SJSA1 (cell line): Measurements from ENCODE around the gene A2M. TPM values are rescaled to one million over a fixed set of nuclear protein-coding genes. Genes with fewer than 3 reads are reported as not detected.

ENCODE experiments used
- DNase-seq, 2 experiments: peaks; one replicate each; pipeline ENCODE4 v3.0.0-alpha.2; 2015 to 2020; ENCODE audit warnings: low spot score in 2 of 2, low read depth in 1 of 2
- H3K27ac ChIP-seq: fragments of 250-450 bp; sonication (Bioruptor Pico); 2 replicates; pipeline ENCODE4 v1.5.1; 2020; ENCODE audit warnings: mild to moderate bottlenecking, moderate library complexity
- H3K27me3 ChIP-seq: fragments of 250-450 bp; sonication (Bioruptor Pico); replicated peaks from 2 replicates; pipeline ENCODE4 v1.5.1; 2020; ENCODE audit warnings: mild to moderate bottlenecking, moderate library complexity
- H3K36me3 ChIP-seq: fragments of 250-450 bp; sonication (Bioruptor Pico); 2 replicates; pipeline ENCODE4 v1.5.1; 2020; ENCODE audit warnings: mild to moderate bottlenecking
- H3K4me1 ChIP-seq: fragments of 250-450 bp; sonication (Bioruptor Pico); replicated peaks from 2 replicates; pipeline ENCODE4 v1.6.1; 2021; ENCODE audit warnings: mild to moderate bottlenecking
- H3K4me3 ChIP-seq: fragments of 250-450 bp; sonication (Bioruptor Pico); 2 replicates; pipeline ENCODE4 v1.5.1; 2020; ENCODE audit warnings: mild to moderate bottlenecking
- H3K9me3 ChIP-seq: fragments of 250-450 bp; sonication (Bioruptor Pico); replicated peaks from 2 replicates; pipeline ENCODE4 v1.5.1; 2020; ENCODE audit warnings: mild to moderate bottlenecking
- total RNA-seq: library from RNA; depleted of rRNA; stranded (reverse); fragments of >200 nt; shearing (Covaris generic); gene quantifications from 2 replicates; pipeline ENCODE4 v1.2.3, GENCODE V29; 2014

The A2M gene
- total RNA-seq, 1 experiment from 2014 or later, result 0.55 TPM

DNA sequence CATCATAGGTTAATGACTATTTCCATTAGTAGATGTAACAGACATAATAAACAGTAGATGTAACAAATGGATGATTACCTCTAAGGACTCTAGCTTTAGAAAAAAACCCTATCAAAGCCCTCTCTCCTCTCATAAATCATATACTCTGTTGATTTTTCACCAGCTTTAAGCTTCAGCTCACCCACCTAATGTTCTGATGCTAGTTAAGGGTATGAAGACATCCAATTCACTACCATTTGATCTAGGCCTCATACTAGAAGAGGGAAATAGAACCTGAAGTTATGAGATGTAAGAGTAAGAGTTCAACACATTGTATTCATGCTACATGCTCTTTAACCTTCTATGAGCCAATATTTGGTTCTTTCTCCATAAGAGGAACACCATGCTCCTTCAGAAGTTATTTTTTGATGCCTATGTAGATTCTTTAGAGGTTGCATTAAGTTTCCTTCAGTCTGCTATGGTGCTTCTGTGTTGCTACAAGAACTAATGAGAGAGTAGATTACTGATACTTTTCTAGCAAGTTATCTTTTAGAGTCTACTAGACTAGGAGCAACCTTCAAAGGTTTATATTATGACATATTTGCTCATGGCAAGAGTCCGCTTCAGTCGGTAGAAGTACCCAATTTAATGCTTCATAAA, 16.0 kb downstream of the A2M start:
- Histone ChIP-seq H3K27ac (no peak overlapping the region), H3K9me3 (no peaks in the 10 kb centered on the region), H3K4me3 (no peak overlapping the region), H3K4me1 (no peaks in the 10 kb centered on the region), H3K27me3 (no peaks in the 10 kb centered on the region), H3K36me3 (no peaks in the 10 kb centered on the region)
- DNase-seq, result no peak

DNA sequence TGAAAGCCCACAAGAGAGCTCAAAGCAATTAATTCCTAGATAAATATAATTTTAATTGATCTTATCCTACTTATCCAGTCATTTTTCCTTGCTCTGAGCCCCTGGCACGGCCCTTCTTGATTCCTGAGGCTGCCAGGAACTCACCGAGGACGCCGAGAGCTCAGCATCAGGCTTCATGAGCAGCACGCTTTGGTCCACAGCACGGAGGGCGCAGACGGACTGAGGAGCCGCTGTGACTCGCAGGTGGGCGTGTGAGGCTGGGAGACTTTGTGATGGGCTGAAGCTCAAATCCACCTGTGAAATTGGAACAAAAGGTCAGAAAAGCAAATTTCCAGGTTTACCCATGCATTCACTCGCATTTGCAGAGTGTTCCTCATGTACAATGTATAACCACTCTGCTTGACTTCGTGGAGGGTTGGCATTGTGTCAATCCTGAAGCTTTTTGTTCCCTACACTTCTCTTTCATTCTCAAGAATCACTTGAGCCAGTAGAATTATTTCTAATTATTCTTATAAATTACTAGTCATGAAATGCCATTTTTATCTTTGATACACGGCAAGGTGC, 17.2 kb downstream of the A2M start:
- no peaks in the 10 kb centered on the region for H3K9me3 ChIP-seq
- no peak overlapping the region for H3K27ac ChIP-seq
- H3K4me3 ChIP-seq, result no peak overlapping the region
- H3K36me3 ChIP-seq, result no peaks in the 10 kb centered on the region
- no peaks in the 10 kb centered on the region for H3K27me3 ChIP-seq
- H3K4me1 ChIP-seq, result no peaks in the 10 kb centered on the region
- no peak for DNase-seq

DNA sequence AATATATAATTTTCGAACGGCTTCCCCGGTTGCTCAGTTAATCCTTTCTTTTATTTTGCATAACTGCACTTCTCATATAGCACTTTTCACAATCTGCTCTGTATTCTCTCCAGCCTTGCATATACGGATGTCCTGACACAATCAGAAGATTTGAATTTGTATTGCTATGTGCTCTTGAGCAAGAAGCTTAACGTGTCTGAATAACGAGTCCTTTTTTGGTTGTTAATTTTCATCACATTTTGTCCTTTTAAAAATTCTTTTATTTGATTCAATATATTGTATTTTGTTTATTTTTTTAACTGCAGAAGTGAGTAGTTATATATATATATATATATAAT, 17.6 kb downstream of the A2M start:
- no peak for DNase-seq

GRCh38 chr12:9096563-9097176, 19.0 kb downstream of the A2M start:
- H3K4me3 ChIP-seq, result no peak overlapping the region
- H3K36me3 ChIP-seq, result no peaks in the 10 kb centered on the region
- H3K9me3 ChIP-seq, result no peaks in the 10 kb centered on the region
- H3K27ac ChIP-seq, result no peak overlapping the region
- no peak for DNase-seq
- no peaks in the 10 kb centered on the region for H3K4me1 ChIP-seq
- no peaks in the 10 kb centered on the region for H3K27me3 ChIP-seq

More for the DNA sequence above, 17.6 kb downstream of the A2M start:
- Histone ChIP-seq H3K36me3 (no peaks in the 10 kb centered on the region), H3K9me3 (no peaks in the 10 kb centered on the region), H3K4me1 (no peaks in the 10 kb centered on the region), H3K27ac (no peak overlapping the region), H3K4me3 (no peak overlapping the region), H3K27me3 (no peaks in the 10 kb centered on the region)

DNA sequence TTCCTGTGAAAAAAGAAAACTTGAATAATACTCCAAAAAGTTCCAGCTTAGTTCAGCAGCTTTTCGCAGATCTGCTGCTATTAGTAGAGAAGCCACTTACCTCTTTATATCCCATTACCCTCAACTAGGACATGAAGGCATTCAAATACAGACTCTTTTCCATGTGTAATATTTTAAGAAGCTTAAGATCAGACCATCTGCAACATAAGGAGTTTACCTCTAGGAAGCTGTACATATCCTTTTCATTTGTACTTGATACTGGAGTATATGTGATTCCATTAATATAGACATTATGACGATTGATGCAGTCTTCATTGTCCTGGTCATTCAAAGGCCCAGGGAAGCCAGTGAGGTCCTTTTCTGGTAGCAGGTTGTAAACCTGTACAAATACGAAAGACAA, 20.4 kb downstream of the A2M start:
- no peak overlapping the region for H3K27ac ChIP-seq
- no peaks in the 10 kb centered on the region for H3K36me3 ChIP-seq
- DNase-seq, result no peak
- H3K9me3 ChIP-seq, result no peaks in the 10 kb centered on the region
- no peak overlapping the region for H3K4me3 ChIP-seq
- H3K4me1 ChIP-seq, result no peaks in the 10 kb centered on the region
- H3K27me3 ChIP-seq, result no peaks in the 10 kb centered on the region

GRCh38 chr12:9094512-9095206, 21.1 kb downstream of the A2M start:
- no peaks in the 10 kb centered on the region for H3K9me3 ChIP-seq
- no peaks in the 10 kb centered on the region for H3K27me3 ChIP-seq
- no peak for DNase-seq
- no peak overlapping the region for H3K27ac ChIP-seq
- no peaks in the 10 kb centered on the region for H3K4me1 ChIP-seq
- no peaks in the 10 kb centered on the region for H3K36me3 ChIP-seq
- no peak overlapping the region for H3K4me3 ChIP-seq

- no peak overlapping the region for H3K27ac ChIP-seq
- no peaks in the 10 kb centered on the region for H3K9me3 ChIP-seq
- no peak for DNase-seq
- no peaks in the 10 kb centered on the region for H3K27me3 ChIP-seq
- H3K4me3 ChIP-seq, result no peak overlapping the region
- H3K36me3 ChIP-seq, result no peaks in the 10 kb centered on the region
- no peaks in the 10 kb centered on the region for H3K4me1 ChIP-seq
Observed at GRCh38 chr12:9091891-9092598, 23.7 kb downstream of the A2M start.

GRCh38 chr12:9090220-9090619, 25.5 kb downstream of the A2M start:
- H3K36me3 ChIP-seq, result no peaks in the 10 kb centered on the region
- H3K4me3 ChIP-seq, result no peak overlapping the region
- H3K9me3 ChIP-seq, result no peaks in the 10 kb centered on the region
- no peak overlapping the region for H3K27ac ChIP-seq
- H3K4me1 ChIP-seq, result no peaks in the 10 kb centered on the region
- DNase-seq, result no peak
- no peaks in the 10 kb centered on the region for H3K27me3 ChIP-seq

DNA sequence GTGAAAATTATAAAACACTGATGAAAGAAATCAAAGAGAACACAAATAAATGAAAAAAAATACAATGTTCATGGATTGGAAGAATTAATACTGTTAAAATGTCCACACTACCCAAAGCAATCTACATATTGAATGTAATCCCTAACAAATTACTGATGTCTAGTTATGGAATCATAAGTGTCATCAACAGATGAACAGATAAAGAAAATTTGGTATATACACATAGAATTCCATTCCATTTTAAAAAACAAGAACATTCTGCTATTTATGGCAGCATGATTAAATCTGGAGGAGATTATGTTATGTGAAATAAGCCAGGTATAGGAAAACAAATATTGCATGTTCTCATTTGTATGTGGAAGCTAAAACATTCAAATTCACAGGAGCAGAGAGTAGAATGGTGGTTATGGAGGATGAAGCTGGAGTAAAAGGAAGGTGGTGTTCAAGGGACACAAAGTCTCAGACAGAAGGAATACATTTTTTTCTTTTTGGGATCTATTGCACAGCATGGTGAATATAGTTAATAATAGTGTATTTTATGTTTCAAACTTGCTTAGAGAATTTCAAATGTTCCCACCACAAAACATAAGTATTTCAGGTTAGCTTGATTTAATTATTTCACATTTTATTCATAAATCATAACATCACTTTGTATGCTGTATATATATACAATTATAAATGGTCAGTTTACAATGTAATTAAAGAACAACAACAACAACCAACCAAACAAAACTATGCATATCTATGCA, 28.5 kb downstream of the A2M start:
- H3K9me3 ChIP-seq, result no peaks in the 10 kb centered on the region
- DNase-seq, result no peak
- H3K4me1 ChIP-seq, result no peaks in the 10 kb centered on the region
- H3K27ac ChIP-seq, result no peak overlapping the region
- H3K36me3 ChIP-seq, result no peaks in the 10 kb centered on the region
- H3K27me3 ChIP-seq, result no peaks in the 10 kb centered on the region
- no peak overlapping the region for H3K4me3 ChIP-seq

DNA sequence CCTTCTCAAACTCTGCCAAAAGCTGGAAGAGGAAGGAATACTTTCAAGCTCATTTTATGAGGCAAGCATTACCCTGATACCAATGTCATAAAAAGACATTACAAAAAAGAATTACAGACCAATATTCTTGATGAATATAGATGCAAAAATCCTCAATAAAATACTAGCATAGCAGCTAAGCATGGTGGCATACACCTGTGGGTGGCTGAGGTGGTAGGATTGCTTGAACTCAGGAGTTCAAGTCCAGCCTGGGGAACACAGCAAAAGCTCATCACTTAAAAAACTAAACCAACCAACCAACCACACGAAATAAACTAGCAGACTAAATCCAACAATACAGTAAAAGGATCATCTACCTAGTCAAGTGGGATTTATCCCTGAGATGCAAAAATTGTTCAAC, 29.6 kb downstream of the A2M start:
- Histone ChIP-seq H3K27me3 (no peaks in the 10 kb centered on the region), H3K4me3 (no peak overlapping the region), H3K36me3 (no peaks in the 10 kb centered on the region), H3K9me3 (no peaks in the 10 kb centered on the region), H3K27ac (no peak overlapping the region), H3K4me1 (no peaks in the 10 kb centered on the region)
- no peak for DNase-seq

GRCh38 chr12:9084417-9084816, 31.3 kb downstream of the A2M start:
- Histone ChIP-seq H3K9me3 (no peaks in the 10 kb centered on the region), H3K27ac (no peak overlapping the region), H3K4me3 (no peak overlapping the region), H3K4me1 (no peaks in the 10 kb centered on the region), H3K36me3 (no peaks in the 10 kb centered on the region), H3K27me3 (no peaks in the 10 kb centered on the region)
- DNase-seq, result no peak

DNA sequence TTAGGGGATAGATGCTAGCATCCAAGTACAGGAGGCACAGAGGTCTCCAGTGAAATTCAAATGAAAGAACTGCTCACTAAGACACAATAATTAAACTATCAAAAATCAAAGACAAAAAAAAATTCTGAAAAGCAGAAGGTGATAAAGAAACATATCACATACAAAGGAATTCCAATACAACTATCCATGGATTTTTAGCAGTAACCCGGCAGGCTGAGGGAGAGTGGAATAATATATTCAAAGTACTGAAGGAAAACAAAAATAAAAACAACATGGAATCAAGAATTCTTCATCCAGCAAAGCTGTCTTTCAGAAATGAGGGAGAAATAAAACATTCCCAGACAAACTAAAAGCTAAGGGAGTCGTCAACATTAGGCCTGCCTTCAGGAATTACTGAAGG, 31.9 kb downstream of the A2M start:
- H3K9me3 ChIP-seq, result no peaks in the 10 kb centered on the region
- no peaks in the 10 kb centered on the region for H3K27me3 ChIP-seq
- no peaks in the 10 kb centered on the region for H3K4me1 ChIP-seq
- H3K27ac ChIP-seq, result no peak overlapping the region
- no peak for DNase-seq
- H3K36me3 ChIP-seq, result no peaks in the 10 kb centered on the region
- H3K4me3 ChIP-seq, result no peak overlapping the region

DNA sequence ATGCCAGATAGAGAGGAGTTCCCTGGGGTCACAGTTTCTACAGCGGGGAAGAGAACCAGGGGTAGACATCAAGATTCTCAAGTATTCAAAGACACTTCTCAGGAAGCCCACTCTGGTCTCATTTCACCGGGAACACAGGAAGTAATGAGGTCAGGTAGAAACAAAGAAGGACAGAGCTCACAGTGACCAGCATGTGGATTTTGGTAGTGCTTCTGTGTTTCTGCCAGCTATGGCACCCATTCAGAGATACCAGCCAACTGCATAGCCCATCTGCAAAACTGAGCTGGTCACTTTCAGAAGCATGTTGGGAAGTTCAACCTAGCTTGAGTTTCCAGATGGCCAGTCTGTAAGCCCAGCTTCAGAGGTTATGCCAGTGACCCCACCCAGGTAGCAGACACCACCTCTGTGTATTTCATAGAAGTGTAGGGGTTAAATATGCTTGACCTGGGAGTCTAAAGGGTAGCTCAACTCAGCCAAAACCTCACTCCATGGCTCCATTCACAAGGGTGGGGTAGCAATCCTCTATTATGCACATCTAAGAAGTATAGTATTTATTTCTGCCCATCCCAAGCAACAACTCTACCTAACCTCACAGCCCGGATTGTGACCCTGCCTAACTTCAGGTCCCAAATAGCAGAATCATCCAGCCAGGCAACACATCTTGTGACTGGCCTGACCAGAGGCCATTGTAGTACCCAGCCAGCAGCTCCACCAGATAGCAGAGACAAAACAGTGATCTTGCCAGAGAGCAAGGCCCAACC, 33.9 kb downstream of the A2M start:
- Histone ChIP-seq H3K27me3 (no peaks in the 10 kb centered on the region), H3K27ac (no peak overlapping the region), H3K9me3 (no peaks in the 10 kb centered on the region), H3K4me3 (no peak overlapping the region), H3K4me1 (no peaks in the 10 kb centered on the region), H3K36me3 (no peaks in the 10 kb centered on the region)
- DNase-seq, result no peak
